B cell (primary cell): ENCODE measurements around the gene CYP17A1. TPM values are rescaled to one million over a fixed set of nuclear protein-coding genes. Genes with fewer than 3 reads are reported as not detected.

ENCODE experiments used
- ATAC-seq: fragments of 200-7000 bp; cut with Tn5 transposase; one replicate; pipeline ENCODE4 v1.10.0; 2021; ENCODE audit warnings: low read depth, mild to moderate bottlenecking, moderate number of reproducible peaks, moderate library complexity
- CTCF ChIA-PET: fragments of 350-600 bp; sonication (Branson Sonifier 250); formaldehyde crosslinking; loops from one replicate; lab custom pipeline; 2021; ENCODE audit warnings: antibody characterized with exemption, inconsistent platforms; lab: Charles Lee
- POLR2A ChIA-PET: fragments of 350-600 bp; sonication (Branson Sonifier 250); formaldehyde crosslinking; loops from one replicate; lab custom pipeline; 2021; ENCODE audit warnings: antibody characterized with exemption; lab: Charles Lee
- DNase-seq: peaks from one replicate; pipeline ENCODE4 v3.0.0; 2013
- H2AFZ ChIP-seq: 2 replicates; pipeline ENCODE4 v1.6.1; 2012; ENCODE audit warnings: mild to moderate bottlenecking, low read depth, low read length; ENCODE audit not compliant: insufficient read depth, poor library complexity, severe bottlenecking
- H3K27ac ChIP-seq, 2 donors: 1 replicate in 1 of 2; 2 replicates in 1 of 2; pipeline ENCODE4 v1.5.1; 2012 to 2013; ENCODE audit warnings: low read length in 2 of 2, mild to moderate bottlenecking in 2 of 2, moderate library complexity in 1 of 2
- H3K27me3 ChIP-seq, 4 experiments: fragments of 200-600 bp in 1 of 4; sonication (generic) in 1 of 4; replicated peaks in 1 of 4; 1 replicate in 2 of 4; 2 replicates in 2 of 4; pipeline versions ENCODE4 v1.6.1 to v1.7.0; 2013 to 2016; ENCODE audit warnings: low read length in 3 of 4, mild to moderate bottlenecking in 2 of 4, mixed read lengths in 1 of 4, moderate library complexity in 1 of 4; ENCODE audit not compliant: insufficient read depth in 4 of 4, control insufficient read depth in 3 of 4; ENCODE audit errors: control extremely low read depth in 1 of 4
- H3K36me3 ChIP-seq, 2 experiments: replicated peaks in 1 of 2; 1 replicate in 1 of 2; 2 replicates in 1 of 2; pipeline versions ENCODE4 v1.6.1 to v1.7.1; 2013; ENCODE audit warnings: low read length in 1 of 2; ENCODE audit not compliant: insufficient read depth in 2 of 2, control insufficient read depth in 1 of 2; ENCODE audit errors: control extremely low read depth in 1 of 2, extremely low read depth in 1 of 2
- H3K4me1 ChIP-seq, 2 donors: fragments of 200-600 bp in 1 of 2; sonication (generic) in 1 of 2; 1 replicate in 1 of 2; 2 replicates in 1 of 2; pipeline versions ENCODE4 v1.5.1 to v1.6.1; 2013 to 2017; ENCODE audit warnings: low read length in 2 of 2; ENCODE audit not compliant: control insufficient read depth in 2 of 2, insufficient read depth in 2 of 2
- H3K4me2 ChIP-seq: replicated peaks from 2 replicates; pipeline ENCODE3; 2012; ENCODE audit warnings: mild to moderate bottlenecking, low read depth, low read length; ENCODE audit not compliant: poor library complexity, severe bottlenecking
- H3K4me3 ChIP-seq, 5 experiments: fragments of 200-600 bp in 1 of 5; sonication (generic) in 1 of 5; 1 replicate in 3 of 5; 2 replicates in 2 of 5; pipeline versions ENCODE4 v1.5.1 to v1.7.0; 2011 to 2016; ENCODE audit warnings: low read length in 4 of 5, mild to moderate bottlenecking in 4 of 5, low read depth in 2 of 5, control low read depth in 1 of 5, moderate library complexity in 1 of 5; ENCODE audit not compliant: insufficient read depth in 1 of 5; ENCODE audit errors: control extremely low read depth in 1 of 5, extremely low read depth in 1 of 5
- H3K79me2 ChIP-seq: fragments of 200-600 bp; sonication (generic); one replicate; pipeline ENCODE4 v1.6.0; 2016; ENCODE audit warnings: low read length; ENCODE audit not compliant: control insufficient read depth, insufficient read depth
- H3K9ac ChIP-seq: fragments of 200-600 bp; sonication (generic); 2 replicates; pipeline ENCODE4 v1.6.1; 2017; ENCODE audit warnings: mild to moderate bottlenecking, low read length, moderate library complexity
- H3K9me3 ChIP-seq, 3 donors: one replicate each; pipeline versions ENCODE4 v1.6.1 to v1.7.1; 2013; ENCODE audit warnings: low read length in 2 of 3; ENCODE audit not compliant: control insufficient read depth in 2 of 3, insufficient read depth in 1 of 3; ENCODE audit errors: control extremely low read depth in 1 of 3
- H4K20me1 ChIP-seq: 2 replicates; pipeline ENCODE4 v1.6.0; 2012; ENCODE audit warnings: mild to moderate bottlenecking, low read length; ENCODE audit not compliant: insufficient read depth, control insufficient read depth, poor library complexity, severe bottlenecking
- H3K27ac Mint-ChIP-seq: one replicate; pipeline ENCODE4 v1.8.0; 2021; ENCODE audit warnings: mixed read lengths
- H3K27me3 Mint-ChIP-seq: one replicate; pipeline ENCODE4 v1.8.0; 2021; ENCODE audit warnings: mixed read lengths
- H3K4me1 Mint-ChIP-seq: one replicate; pipeline ENCODE4 v1.8.0; 2021; ENCODE audit warnings: mixed read lengths
- H3K4me3 Mint-ChIP-seq: one replicate; pipeline ENCODE4 v1.8.0; 2021; ENCODE audit warnings: mixed read lengths
- H3K9me3 Mint-ChIP-seq: one replicate; pipeline ENCODE4 v1.8.0; 2022; ENCODE audit warnings: mixed read lengths; ENCODE audit not compliant: insufficient read depth
- EZH2 ChIP-seq: IDR thresholded peaks from 2 replicates; pipeline ENCODE4 v1.6.1; 2012; ENCODE audit warnings: borderline replicate concordance, low read depth, mild to moderate bottlenecking, moderate library complexity, low read length; ENCODE audit not compliant: insufficient read depth, poor library complexity, severe bottlenecking
- WGBS: methylation state at CpG from one replicate; pipeline ENCODE4 v1.1.5; 2013; ENCODE audit warnings: missing lambda C conversion rate; ENCODE audit not compliant: insufficient coverage; 5-methylcytosine and 5-hydroxymethylcytosine counted together
- intact Hi-C: fragments of 100-400 bp; cut with micrococcal nuclease; formaldehyde crosslinking; loops from one replicate; pipeline ENCODE4 v1.10.0; 2022
- polyA plus RNA-seq: library from polyadenylated mRNA; depleted of rRNA; stranded (reverse); fragments of >200 nt; gene quantifications from 2 replicates; pipeline ENCODE4 v1.2.3, GENCODE V29; 2012
- total RNA-seq, 2 donors: library from RNA; stranded (reverse); fragments of 120-200 nt in 1 of 2; gene quantifications; 1 replicate in 1 of 2; 2 replicates in 1 of 2; pipeline versions ENCODE4 v1.2.3 to v1.2.4, GENCODE V29; 2013 to 2022
- TF ChIP-seq, protein P1 (sequence below): fragments of 200-600 bp; IDR thresholded peaks from one replicate; pipeline ENCODE4 v1.8.0; 2022; ENCODE audit warnings: antibody characterized with exemption, mild to moderate bottlenecking

CYP17A1 gene
- total and polyA plus RNA-seq, 2 donors (not counting 1 experiment from before 2014, with no cell fraction given), result not detected

DNA sequence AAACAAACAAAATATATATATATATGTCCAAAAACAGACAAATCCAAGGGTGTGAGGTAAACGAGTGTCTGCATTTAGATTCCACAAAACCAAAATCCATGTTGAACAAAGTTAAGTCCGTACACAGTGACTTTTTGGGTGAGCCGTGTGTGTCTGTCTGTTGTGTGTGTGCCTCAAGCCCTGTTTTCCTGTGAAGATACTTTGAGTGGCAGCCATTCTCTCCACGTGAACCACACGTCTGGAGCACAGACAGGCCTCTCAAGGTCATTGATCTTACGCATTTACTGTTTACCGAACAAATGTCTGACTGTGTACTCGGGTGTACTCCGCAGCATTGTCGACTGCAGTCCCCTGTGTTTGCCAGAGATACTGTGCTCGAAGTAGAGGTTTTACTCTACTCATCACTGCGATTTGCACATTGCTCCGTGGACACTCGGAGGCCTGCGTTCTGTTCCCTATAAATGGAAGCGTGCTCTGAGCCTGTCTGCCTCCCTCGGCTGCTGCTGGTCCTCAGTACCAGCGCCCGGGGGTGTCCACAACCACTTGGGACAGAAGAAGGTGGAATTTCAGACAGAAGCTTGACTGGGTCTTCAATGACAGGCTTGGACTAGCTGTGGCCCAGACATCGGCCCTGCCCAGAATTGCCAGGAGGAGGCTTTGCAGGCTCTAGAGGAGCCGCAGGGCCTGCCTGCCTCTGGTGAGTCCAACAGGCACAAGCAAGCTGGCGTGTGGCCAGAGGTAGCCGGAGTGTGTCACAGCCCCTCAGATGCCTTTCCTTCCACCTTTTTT, 22.1 kb downstream of the CYP17A1 start:
- TF ChIP-seq, protein P1, sequence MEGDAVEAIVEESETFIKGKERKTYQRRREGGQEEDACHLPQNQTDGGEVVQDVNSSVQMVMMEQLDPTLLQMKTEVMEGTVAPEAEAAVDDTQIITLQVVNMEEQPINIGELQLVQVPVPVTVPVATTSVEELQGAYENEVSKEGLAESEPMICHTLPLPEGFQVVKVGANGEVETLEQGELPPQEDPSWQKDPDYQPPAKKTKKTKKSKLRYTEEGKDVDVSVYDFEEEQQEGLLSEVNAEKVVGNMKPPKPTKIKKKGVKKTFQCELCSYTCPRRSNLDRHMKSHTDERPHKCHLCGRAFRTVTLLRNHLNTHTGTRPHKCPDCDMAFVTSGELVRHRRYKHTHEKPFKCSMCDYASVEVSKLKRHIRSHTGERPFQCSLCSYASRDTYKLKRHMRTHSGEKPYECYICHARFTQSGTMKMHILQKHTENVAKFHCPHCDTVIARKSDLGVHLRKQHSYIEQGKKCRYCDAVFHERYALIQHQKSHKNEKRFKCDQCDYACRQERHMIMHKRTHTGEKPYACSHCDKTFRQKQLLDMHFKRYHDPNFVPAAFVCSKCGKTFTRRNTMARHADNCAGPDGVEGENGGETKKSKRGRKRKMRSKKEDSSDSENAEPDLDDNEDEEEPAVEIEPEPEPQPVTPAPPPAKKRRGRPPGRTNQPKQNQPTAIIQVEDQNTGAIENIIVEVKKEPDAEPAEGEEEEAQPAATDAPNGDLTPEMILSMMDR, result no peak
- no peak for TF ChIP-seq EZH2
- Histone ChIP-seq H4K20me1 (no peaks in the 10 kb centered on the region), H3K79me2 (no peaks in the 10 kb centered on the region), H3K4me3 (no peak overlapping the region), H3K27me3 (no peaks in the 10 kb centered on the region), H3K9me3 (no peaks in the 10 kb centered on the region), H2AFZ (no peak overlapping the region), H3K27ac (peak overlapping the region in 1 of 2 donors; percentile 49), H3K36me3 (peaks cover 0 to 53% of the 10 kb centered on the region in 2 experiments), H3K4me1 (peaks cover 14 to 32% of the 10 kb centered on the region in 2 donors), H3K9ac (no peak overlapping the region), H3K4me2 (no peak overlapping the region)
- Mint-ChIP-seq H3K4me1 (peaks cover 44% of the 10 kb centered on the region), H3K4me3 (no peak overlapping the region), H3K9me3 (no peaks in the 10 kb centered on the region), H3K27me3 (no peaks in the 10 kb centered on the region), H3K27ac (peak overlapping the region; percentile 86)
- DNase-seq (no peak), ATAC-seq (no peak)
- intact Hi-C loops, result no loop called here
- ChIA-PET POLR2A (interaction anchor here (1.0 kb wide), 1 partner anchor 72 kb away, joined by 7 read pairs; the partner anchor contains the start of gene WBP1L), CTCF (no interaction called here)
- 98% methylated on average over 22 of the region's 23 CpGs for WGBS

DNA sequence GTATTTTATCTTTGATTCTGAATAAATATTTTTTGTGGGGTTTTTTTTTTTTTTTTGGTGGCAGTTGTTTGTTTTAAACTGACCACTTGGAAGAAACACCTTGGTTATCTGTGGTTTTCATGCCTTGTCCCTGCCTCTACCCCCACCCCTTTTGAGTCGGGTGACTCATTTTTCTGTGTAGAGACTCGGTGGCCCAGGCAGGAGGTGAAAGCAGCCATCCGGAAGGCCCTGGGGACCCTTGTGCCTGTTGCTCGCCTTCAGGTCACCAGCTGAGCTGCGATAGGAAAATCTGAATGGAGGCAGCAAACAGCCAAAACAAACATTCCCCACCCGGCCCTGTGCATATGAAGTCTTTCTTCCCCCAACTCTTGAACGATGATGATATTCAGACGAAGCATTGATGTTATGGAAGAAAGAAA, 22.8 kb downstream of the CYP17A1 start:
- Mint-ChIP-seq H3K4me1 (peaks cover 43% of the 10 kb centered on the region), H3K27ac (peak overlapping the region; percentile 80), H3K9me3 (no peaks in the 10 kb centered on the region), H3K27me3 (no peaks in the 10 kb centered on the region), H3K4me3 (peak overlapping the region; percentile 37)
- Histone ChIP-seq H3K79me2 (no peaks in the 10 kb centered on the region), H3K4me3 (no peak overlapping the region), H2AFZ (no peak overlapping the region), H4K20me1 (no peaks in the 10 kb centered on the region), H3K36me3 (peaks cover 0 to 59% of the 10 kb centered on the region in 2 experiments), H3K4me2 (no peak overlapping the region), H3K4me1 (peaks cover 14 to 32% of the 10 kb centered on the region in 2 donors), H3K9me3 (no peaks in the 10 kb centered on the region), H3K27me3 (no peaks in the 10 kb centered on the region), H3K27ac (peak overlapping the region in 1 of 2 donors; percentile 49), H3K9ac (no peak overlapping the region)
- intact Hi-C loops, result no loop called here
- ATAC-seq, result peak; percentile 77
- no CpG with 5 or more reads among the region's 8 CpGs for WGBS
- no peak for DNase-seq
- ChIA-PET CTCF (no interaction called here), POLR2A (interaction anchor here (1.2 kb wide), 1 partner anchor 70 kb away, joined by 3 read pairs; the partner anchor contains the start of gene WBP1L)
- TF ChIP-seq, protein P1, result no peak
- no peak for TF ChIP-seq EZH2
